SK-N-SH treated with all-trans-retinoic acid at 6 μM for 48 hours (cell line): Measurements from ENCODE around the gene PPP2R5A.

Source experiments
- ARNTL ChIP-seq: fragments of 450-650 bp; formaldehyde crosslinking; IDR thresholded peaks from 2 replicates; pipeline ENCODE4 v1.5.0; 2020; ENCODE audit warnings: low read depth, mild to moderate bottlenecking, moderate library complexity, borderline replicate concordance
- CREB5 ChIP-seq: fragments of 250-450 bp; sonication (Bioruptor Pico); IDR thresholded peaks from 2 replicates; pipeline ENCODE4 v1.5.1; 2020; ENCODE audit warnings: low read depth, mild to moderate bottlenecking, moderate library complexity
- ESRRG ChIP-seq: fragments of 250-450 bp; sonication (Bioruptor Pico); IDR thresholded peaks from 2 replicates; pipeline ENCODE4 v1.6.1; 2021; ENCODE audit warnings: mild to moderate bottlenecking
- GLIS3 ChIP-seq: fragments of 250-450 bp; sonication (Bioruptor Pico); IDR thresholded peaks from 2 replicates; pipeline ENCODE4 v1.5.0; 2020; ENCODE audit warnings: mild to moderate bottlenecking, moderate library complexity
- PATZ1 ChIP-seq: fragments of 250-450 bp; sonication (Bioruptor Pico); IDR thresholded peaks from 2 replicates; pipeline ENCODE4 v1.8.0; 2020; ENCODE audit warnings: mild to moderate bottlenecking, moderate library complexity, borderline replicate concordance
- RARB ChIP-seq: fragments of 250-450 bp; sonication (Bioruptor Pico); IDR thresholded peaks from 2 replicates; pipeline ENCODE4 v1.8.0; 2021; ENCODE audit warnings: mild to moderate bottlenecking, moderate library complexity
- ZC3H10 ChIP-seq: fragments of 250-450 bp; sonication (Bioruptor Pico); IDR thresholded peaks from 2 replicates; pipeline ENCODE4 v1.5.1; 2021; ENCODE audit warnings: mild to moderate bottlenecking, moderate library complexity
- ZNF565 ChIP-seq: fragments of 450-650 bp; formaldehyde crosslinking; conservative IDR thresholded peaks from 2 replicates; pipeline ENCODE4 v1.5.0; 2020; ENCODE audit warnings: low read depth, mild to moderate bottlenecking, moderate library complexity
- TF ChIP-seq, protein P1 (sequence below): fragments of 250-450 bp; sonication (Bioruptor Pico); IDR thresholded peaks from 2 replicates; pipeline ENCODE4 v1.5.0; 2020; ENCODE audit warnings: mild to moderate bottlenecking, moderate library complexity
- TF ChIP-seq, protein P2 (sequence below): fragments of 250-450 bp; sonication (Bioruptor Pico); IDR thresholded peaks from 2 replicates; pipeline ENCODE4 v1.5.1; 2021; ENCODE audit warnings: mild to moderate bottlenecking, moderate library complexity

DNA sequence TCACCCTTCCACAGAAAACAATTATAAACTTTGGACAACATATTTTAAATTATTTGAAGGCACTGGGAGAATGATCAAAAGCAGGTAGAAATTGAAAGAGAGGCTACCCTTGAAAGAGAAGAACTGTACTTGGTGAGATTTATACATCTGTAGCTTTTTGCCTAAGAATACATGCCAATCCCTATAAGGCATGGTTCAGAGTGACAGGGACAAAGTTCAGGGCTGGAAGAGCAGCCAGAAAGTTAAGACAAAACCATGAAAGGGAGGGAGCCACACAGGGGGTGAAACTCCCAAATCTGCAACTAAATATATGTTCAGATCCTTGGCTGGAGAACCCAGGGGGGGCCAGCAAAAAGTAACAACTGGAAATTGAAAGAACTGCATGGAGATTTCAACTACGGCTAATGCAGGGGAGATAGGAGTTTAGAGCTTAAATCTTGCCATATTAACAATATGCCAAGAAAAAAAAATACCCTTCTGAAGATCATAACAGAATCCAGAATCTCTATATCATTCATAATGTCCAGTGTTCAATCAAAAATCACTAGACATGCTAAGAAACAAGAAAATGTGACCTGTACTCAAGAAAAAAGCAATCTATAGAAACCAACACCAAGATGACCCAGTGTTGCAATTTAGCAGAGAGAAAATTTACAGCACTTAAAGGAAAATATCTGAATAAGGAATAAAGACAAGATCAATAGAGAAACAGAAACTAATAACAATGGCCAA is 103.9 kb downstream of the PPP2R5A start:
- TF ChIP-seq CREB5 (CRISPR knock-in tag) (no peak), GLIS3 (no peak), PATZ1 (CRISPR knock-in tag) (no peak), ZC3H10 (CRISPR knock-in tag) (no peak), ESRRG (CRISPR knock-in tag) (no peak), ZNF565 (no peak), ARNTL (CRISPR knock-in tag) (no peak), RARB (CRISPR knock-in tag) (no peak)
- TF ChIP-seq, protein P1, sequence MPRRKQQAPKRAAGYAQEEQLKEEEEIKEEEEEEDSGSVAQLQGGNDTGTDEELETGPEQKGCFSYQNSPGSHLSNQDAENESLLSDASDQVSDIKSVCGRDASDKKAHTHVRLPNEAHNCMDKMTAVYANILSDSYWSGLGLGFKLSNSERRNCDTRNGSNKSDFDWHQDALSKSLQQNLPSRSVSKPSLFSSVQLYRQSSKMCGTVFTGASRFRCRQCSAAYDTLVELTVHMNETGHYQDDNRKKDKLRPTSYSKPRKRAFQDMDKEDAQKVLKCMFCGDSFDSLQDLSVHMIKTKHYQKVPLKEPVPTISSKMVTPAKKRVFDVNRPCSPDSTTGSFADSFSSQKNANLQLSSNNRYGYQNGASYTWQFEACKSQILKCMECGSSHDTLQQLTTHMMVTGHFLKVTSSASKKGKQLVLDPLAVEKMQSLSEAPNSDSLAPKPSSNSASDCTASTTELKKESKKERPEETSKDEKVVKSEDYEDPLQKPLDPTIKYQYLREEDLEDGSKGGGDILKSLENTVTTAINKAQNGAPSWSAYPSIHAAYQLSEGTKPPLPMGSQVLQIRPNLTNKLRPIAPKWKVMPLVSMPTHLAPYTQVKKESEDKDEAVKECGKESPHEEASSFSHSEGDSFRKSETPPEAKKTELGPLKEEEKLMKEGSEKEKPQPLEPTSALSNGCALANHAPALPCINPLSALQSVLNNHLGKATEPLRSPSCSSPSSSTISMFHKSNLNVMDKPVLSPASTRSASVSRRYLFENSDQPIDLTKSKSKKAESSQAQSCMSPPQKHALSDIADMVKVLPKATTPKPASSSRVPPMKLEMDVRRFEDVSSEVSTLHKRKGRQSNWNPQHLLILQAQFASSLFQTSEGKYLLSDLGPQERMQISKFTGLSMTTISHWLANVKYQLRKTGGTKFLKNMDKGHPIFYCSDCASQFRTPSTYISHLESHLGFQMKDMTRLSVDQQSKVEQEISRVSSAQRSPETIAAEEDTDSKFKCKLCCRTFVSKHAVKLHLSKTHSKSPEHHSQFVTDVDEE (CRISPR knock-in tag): no peak
- TF ChIP-seq, protein P2, sequence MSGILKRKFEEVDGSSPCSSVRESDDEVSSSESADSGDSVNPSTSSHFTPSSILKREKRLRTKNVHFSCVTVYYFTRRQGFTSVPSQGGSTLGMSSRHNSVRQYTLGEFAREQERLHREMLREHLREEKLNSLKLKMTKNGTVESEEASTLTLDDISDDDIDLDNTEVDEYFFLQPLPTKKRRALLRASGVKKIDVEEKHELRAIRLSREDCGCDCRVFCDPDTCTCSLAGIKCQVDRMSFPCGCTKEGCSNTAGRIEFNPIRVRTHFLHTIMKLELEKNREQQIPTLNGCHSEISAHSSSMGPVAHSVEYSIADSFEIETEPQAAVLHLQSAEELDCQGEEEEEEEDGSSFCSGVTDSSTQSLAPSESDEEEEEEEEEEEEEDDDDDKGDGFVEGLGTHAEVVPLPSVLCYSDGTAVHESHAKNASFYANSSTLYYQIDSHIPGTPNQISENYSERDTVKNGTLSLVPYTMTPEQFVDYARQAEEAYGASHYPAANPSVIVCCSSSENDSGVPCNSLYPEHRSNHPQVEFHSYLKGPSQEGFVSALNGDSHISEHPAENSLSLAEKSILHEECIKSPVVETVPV (CRISPR knock-in tag): no peak
